ENCODE results near the gene EMID1. TPM values are rescaled to one million over a fixed set of nuclear protein-coding genes. Genes with fewer than 3 reads are reported as not detected.

Gene EMID1
- total RNA-seq, 1 experiment from 2014 or later = 0.26 TPM

- H3K4me1 ChIP-seq (ENCODE audit: low read length) = no peaks in the 10 kb centered on the region
- H3K4me3 ChIP-seq (ENCODE audit: low read length) = no peak overlapping the region
- H3K4me2 ChIP-seq (ENCODE audit: low read depth, low read length, poor library complexity, severe bottlenecking) = no peak overlapping the region
- DNase-seq = no peak
- H4K20me1 ChIP-seq (ENCODE audit: insufficient read depth, low read depth, low read length) = no peaks in the 10 kb centered on the region
- no peaks in the 10 kb centered on the region for H3K79me2 ChIP-seq (ENCODE audit: low read length)
- H3K27ac ChIP-seq (ENCODE audit: low read length) = no peak overlapping the region
- no peak overlapping the region for H2AFZ ChIP-seq (ENCODE audit: low read length)
- H3K9me2 ChIP-seq (replicated peaks; ENCODE audit: insufficient read depth, low read length) = no peaks in the 10 kb centered on the region
- no peaks in the 10 kb centered on the region for H3K36me3 ChIP-seq (ENCODE audit: insufficient read depth, low read length)
- no peaks in the 10 kb centered on the region for H3K9me3 ChIP-seq (ENCODE audit: low read length)
- H3K9ac ChIP-seq (ENCODE audit: low read length) = no peak overlapping the region
- H3K27me3 ChIP-seq (ENCODE audit: low read length) = no peaks in the 10 kb centered on the region
Measured at GRCh38 chr22:29255064-29255621, 49.4 kb downstream of the EMID1 start.

GRCh38 chr22:29256606-29257325 lies 51.1 kb downstream of the EMID1 start:
- Histone ChIP-seq H3K27ac (ENCODE audit: low read length) (no peak overlapping the region), H3K9me3 (ENCODE audit: low read length) (no peaks in the 10 kb centered on the region), H4K20me1 (ENCODE audit: insufficient read depth, low read depth, low read length) (no peaks in the 10 kb centered on the region), H3K79me2 (ENCODE audit: low read length) (no peaks in the 10 kb centered on the region), H3K9me2 (replicated peaks; ENCODE audit: insufficient read depth, low read length) (no peaks in the 10 kb centered on the region), H3K9ac (ENCODE audit: low read length) (no peak overlapping the region), H2AFZ (ENCODE audit: low read length) (no peak overlapping the region), H3K27me3 (ENCODE audit: low read length) (no peaks in the 10 kb centered on the region), H3K4me1 (ENCODE audit: low read length) (no peaks in the 10 kb centered on the region), H3K36me3 (ENCODE audit: insufficient read depth, low read length) (no peaks in the 10 kb centered on the region), H3K4me2 (ENCODE audit: low read depth, low read length, poor library complexity, severe bottlenecking) (no peak overlapping the region), H3K4me3 (ENCODE audit: low read length) (no peak overlapping the region)
- no peak for DNase-seq

GRCh38 chr22:29257751-29258181 lies 52.1 kb downstream of the EMID1 start:
- H3K4me2 ChIP-seq (ENCODE audit: low read depth, low read length, poor library complexity, severe bottlenecking) = no peak overlapping the region
- DNase-seq = no peak
- H3K27me3 ChIP-seq (ENCODE audit: low read length) = no peaks in the 10 kb centered on the region
- no peaks in the 10 kb centered on the region for H3K79me2 ChIP-seq (ENCODE audit: low read length)
- no peaks in the 10 kb centered on the region for H3K9me2 ChIP-seq (replicated peaks; ENCODE audit: insufficient read depth, low read length)
- no peak overlapping the region for H3K27ac ChIP-seq (ENCODE audit: low read length)
- H3K9me3 ChIP-seq (ENCODE audit: low read length) = no peaks in the 10 kb centered on the region
- H3K9ac ChIP-seq (ENCODE audit: low read length) = no peak overlapping the region
- H4K20me1 ChIP-seq (ENCODE audit: insufficient read depth, low read depth, low read length) = no peaks in the 10 kb centered on the region
- no peaks in the 10 kb centered on the region for H3K4me1 ChIP-seq (ENCODE audit: low read length)
- no peak overlapping the region for H2AFZ ChIP-seq (ENCODE audit: low read length)
- no peak overlapping the region for H3K4me3 ChIP-seq (ENCODE audit: low read length)
- H3K36me3 ChIP-seq (ENCODE audit: insufficient read depth, low read length) = no peaks in the 10 kb centered on the region

- Histone ChIP-seq H4K20me1 (ENCODE audit: insufficient read depth, low read depth, low read length) (no peaks in the 10 kb centered on the region), H3K27me3 (ENCODE audit: low read length) (no peaks in the 10 kb centered on the region), H3K9ac (ENCODE audit: low read length) (no peak overlapping the region), H2AFZ (ENCODE audit: low read length) (no peak overlapping the region), H3K9me2 (replicated peaks; ENCODE audit: insufficient read depth, low read length) (no peaks in the 10 kb centered on the region), H3K4me2 (ENCODE audit: low read depth, low read length, poor library complexity, severe bottlenecking) (no peak overlapping the region), H3K9me3 (ENCODE audit: low read length) (no peaks in the 10 kb centered on the region), H3K4me3 (ENCODE audit: low read length) (no peak overlapping the region), H3K79me2 (ENCODE audit: low read length) (no peaks in the 10 kb centered on the region), H3K36me3 (ENCODE audit: insufficient read depth, low read length) (no peaks in the 10 kb centered on the region), H3K4me1 (ENCODE audit: low read length) (no peaks in the 10 kb centered on the region), H3K27ac (ENCODE audit: low read length) (no peak overlapping the region)
- DNase-seq = no peak
Measured at GRCh38 chr22:29258407-29259252, 52.9 kb downstream of the EMID1 start.

GRCh38 chr22:29259253-29259899 lies 53.7 kb downstream of the EMID1 start:
- H3K27ac ChIP-seq (ENCODE audit: low read length) = no peak overlapping the region
- no peak for DNase-seq
- H3K27me3 ChIP-seq (ENCODE audit: low read length) = no peaks in the 10 kb centered on the region
- H2AFZ ChIP-seq (ENCODE audit: low read length) = no peak overlapping the region
- H3K4me3 ChIP-seq (ENCODE audit: low read length) = no peak overlapping the region
- no peaks in the 10 kb centered on the region for H4K20me1 ChIP-seq (ENCODE audit: insufficient read depth, low read depth, low read length)
- H3K4me1 ChIP-seq (ENCODE audit: low read length) = no peaks in the 10 kb centered on the region
- no peak overlapping the region for H3K4me2 ChIP-seq (ENCODE audit: low read depth, low read length, poor library complexity, severe bottlenecking)
- H3K9me3 ChIP-seq (ENCODE audit: low read length) = no peaks in the 10 kb centered on the region
- no peak overlapping the region for H3K9ac ChIP-seq (ENCODE audit: low read length)
- no peaks in the 10 kb centered on the region for H3K9me2 ChIP-seq (replicated peaks; ENCODE audit: insufficient read depth, low read length)
- H3K36me3 ChIP-seq (ENCODE audit: insufficient read depth, low read length) = peaks cover 2% of the 10 kb centered on the region; the same call in 1 of the 2 replicates
- H3K79me2 ChIP-seq (ENCODE audit: low read length) = no peaks in the 10 kb centered on the region

- H3K4me2 ChIP-seq (ENCODE audit: low read depth, low read length, poor library complexity, severe bottlenecking) = no peak overlapping the region
- H3K4me1 ChIP-seq (ENCODE audit: low read length) = no peaks in the 10 kb centered on the region
- no peak overlapping the region for H3K9ac ChIP-seq (ENCODE audit: low read length)
- H3K79me2 ChIP-seq (ENCODE audit: low read length) = no peaks in the 10 kb centered on the region
- H3K36me3 ChIP-seq (ENCODE audit: insufficient read depth, low read length) = peaks cover 4% of the 10 kb centered on the region; the same call in 1 of the 2 replicates
- H3K27ac ChIP-seq (ENCODE audit: low read length) = no peak overlapping the region
- no peak overlapping the region for H2AFZ ChIP-seq (ENCODE audit: low read length)
- H3K9me3 ChIP-seq (ENCODE audit: low read length) = no peaks in the 10 kb centered on the region
- H3K4me3 ChIP-seq (ENCODE audit: low read length) = no peak overlapping the region
- no peaks in the 10 kb centered on the region for H3K9me2 ChIP-seq (replicated peaks; ENCODE audit: insufficient read depth, low read length)
- no peak for DNase-seq
- H3K27me3 ChIP-seq (ENCODE audit: low read length) = no peaks in the 10 kb centered on the region
- H4K20me1 ChIP-seq (ENCODE audit: insufficient read depth, low read depth, low read length) = no peaks in the 10 kb centered on the region
Measured at GRCh38 chr22:29260031-29260560, 54.4 kb downstream of the EMID1 start.

GRCh38 chr22:29260601-29261315 lies 55.1 kb downstream of the EMID1 start:
- Histone ChIP-seq H4K20me1 (ENCODE audit: insufficient read depth, low read depth, low read length) (no peaks in the 10 kb centered on the region), H3K4me2 (ENCODE audit: low read depth, low read length, poor library complexity, severe bottlenecking) (no peak overlapping the region), H3K27me3 (ENCODE audit: low read length) (no peaks in the 10 kb centered on the region), H3K4me1 (ENCODE audit: low read length) (no peaks in the 10 kb centered on the region), H3K9me3 (ENCODE audit: low read length) (no peaks in the 10 kb centered on the region), H3K9me2 (replicated peaks; ENCODE audit: insufficient read depth, low read length) (no peaks in the 10 kb centered on the region), H3K4me3 (ENCODE audit: low read length) (no peak overlapping the region), H2AFZ (ENCODE audit: low read length) (no peak overlapping the region), H3K36me3 (ENCODE audit: insufficient read depth, low read length) (peaks cover 9% of the 10 kb centered on the region; the same call in 1 of the 2 replicates), H3K79me2 (ENCODE audit: low read length) (no peaks in the 10 kb centered on the region), H3K9ac (ENCODE audit: low read length) (no peak overlapping the region), H3K27ac (ENCODE audit: low read length) (no peak overlapping the region)
- no peak for DNase-seq
